Pons (tissue), 1 donor: Measurements from ENCODE around the gene APC2.
"Not testable (repeated sequence)": the region's sequence is repeated elsewhere in the genome, so short reads cannot be mapped to it uniquely, and the experiment has no call there.

ENCODE experiments used
- DNase-seq: peaks from one replicate; pipeline ENCODE4 v3.0.0-alpha.2; 2016; ENCODE audit warnings: low spot score

APC2 gene

DNA sequence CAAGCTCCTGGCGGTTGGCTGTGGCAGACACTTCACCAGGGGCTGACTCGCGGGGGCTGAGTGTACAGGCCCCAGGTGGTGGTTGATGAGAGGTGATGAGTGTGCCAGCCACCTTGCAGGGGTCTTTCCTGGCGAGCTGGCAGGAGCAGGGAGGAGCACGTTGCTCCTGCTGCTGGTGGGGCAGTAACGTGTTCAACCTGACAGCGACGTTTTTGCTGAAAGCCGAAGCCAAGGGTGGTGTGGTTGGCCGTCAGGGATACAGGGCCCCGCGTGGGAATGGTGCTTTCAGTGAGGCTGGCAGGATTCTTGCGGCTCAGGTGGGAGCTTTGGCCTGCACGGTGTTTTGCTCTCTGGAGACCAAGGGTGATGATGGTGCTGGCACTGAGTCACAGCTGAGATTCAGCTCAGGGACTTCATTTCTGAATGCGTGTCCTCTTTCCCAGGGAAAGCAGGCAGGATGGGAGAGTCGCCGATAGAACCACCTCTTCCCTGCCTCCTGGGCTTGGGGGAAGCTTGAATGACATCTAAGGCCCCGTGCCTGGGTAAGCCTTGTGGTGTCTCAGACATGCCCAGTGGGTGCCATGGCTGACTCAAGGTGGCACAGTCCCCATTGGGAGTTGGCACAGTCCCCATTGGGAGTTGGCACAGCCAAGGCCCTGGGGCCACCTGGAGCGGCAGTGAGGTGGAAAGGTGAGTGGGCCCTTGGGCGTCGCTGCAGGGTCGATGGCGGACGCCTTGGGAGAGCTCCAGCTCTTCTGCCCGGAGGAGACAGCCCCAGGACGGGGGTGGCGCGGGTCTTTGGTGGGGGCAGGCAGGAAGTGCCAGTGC is 33.7 kb upstream of the APC2 start:
- no peak for DNase-seq

DNA sequence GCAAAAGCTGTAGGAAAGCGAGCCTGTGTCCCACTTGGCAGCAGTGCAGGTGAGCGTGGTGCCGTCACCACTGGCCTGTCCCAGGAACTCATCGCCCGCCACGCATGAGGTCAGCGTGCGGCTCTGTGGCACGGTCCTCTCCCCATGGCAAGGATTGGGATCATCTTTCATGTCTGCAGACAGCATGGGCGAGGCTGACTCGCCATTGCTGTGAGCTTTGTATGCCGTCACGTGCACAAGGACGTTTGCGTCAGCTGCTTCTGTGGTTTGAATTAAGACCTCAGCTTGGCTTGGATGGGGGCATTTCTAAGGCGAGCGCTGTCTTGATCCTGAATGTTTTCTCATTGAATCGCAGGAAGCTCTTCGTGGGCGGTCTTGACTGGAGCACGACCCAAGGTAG is 32.8 kb upstream of the APC2 start:
- no peak for DNase-seq

DNA sequence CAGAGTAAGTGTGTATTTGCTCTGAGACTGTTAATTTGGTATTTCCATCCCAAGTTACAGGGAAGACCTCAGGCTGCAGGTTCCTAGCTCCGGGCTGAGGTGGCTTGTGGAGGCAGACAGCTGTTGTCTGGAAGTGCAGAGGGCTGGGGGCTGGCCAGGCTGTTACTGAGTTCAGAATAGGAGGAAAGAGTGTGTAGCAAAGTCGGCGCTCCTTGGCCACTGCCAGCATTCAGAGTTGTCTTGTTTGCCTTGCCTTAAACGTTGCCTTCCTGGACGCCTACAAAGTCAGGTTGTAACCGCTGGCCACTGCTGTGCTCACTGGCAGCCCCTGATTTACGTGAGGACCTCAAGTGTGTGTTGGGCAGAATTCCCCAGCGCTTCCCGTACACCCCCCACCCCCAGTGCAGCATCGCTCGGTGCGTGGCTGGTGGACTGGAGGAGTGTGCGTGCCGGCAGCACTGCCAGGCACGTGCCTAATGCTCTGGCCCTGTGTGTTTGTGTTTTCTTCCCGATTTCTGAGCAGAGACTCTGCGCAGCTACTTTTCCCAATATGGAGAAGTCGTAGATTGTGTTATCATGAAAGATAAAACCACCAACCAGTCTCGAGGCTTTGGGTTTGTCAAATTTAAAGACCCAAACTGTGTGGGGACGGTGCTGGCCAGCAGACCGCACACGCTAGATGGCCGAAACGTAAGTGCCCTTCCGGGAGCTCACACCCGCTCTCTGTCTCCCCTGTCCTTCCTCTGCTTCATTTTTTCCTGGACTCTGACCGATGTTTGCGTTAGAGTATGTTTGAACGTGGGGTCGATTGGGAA is 32.0 kb upstream of the APC2 start:
- no peak for DNase-seq

DNA sequence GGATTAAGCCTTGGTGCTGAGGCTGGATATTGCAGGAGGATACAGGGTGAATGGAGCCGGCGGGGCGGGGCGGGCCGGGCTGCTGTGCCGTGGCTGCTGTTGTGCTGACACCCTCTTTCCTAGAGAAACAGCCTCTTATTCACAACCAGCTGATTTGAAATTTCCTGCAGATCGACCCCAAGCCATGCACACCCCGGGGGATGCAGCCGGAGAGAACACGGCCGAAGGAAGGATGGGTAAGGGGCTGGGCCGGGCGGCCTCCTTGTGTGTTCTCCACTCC is 31.5 kb upstream of the APC2 start:
- no peak for DNase-seq

DNA sequence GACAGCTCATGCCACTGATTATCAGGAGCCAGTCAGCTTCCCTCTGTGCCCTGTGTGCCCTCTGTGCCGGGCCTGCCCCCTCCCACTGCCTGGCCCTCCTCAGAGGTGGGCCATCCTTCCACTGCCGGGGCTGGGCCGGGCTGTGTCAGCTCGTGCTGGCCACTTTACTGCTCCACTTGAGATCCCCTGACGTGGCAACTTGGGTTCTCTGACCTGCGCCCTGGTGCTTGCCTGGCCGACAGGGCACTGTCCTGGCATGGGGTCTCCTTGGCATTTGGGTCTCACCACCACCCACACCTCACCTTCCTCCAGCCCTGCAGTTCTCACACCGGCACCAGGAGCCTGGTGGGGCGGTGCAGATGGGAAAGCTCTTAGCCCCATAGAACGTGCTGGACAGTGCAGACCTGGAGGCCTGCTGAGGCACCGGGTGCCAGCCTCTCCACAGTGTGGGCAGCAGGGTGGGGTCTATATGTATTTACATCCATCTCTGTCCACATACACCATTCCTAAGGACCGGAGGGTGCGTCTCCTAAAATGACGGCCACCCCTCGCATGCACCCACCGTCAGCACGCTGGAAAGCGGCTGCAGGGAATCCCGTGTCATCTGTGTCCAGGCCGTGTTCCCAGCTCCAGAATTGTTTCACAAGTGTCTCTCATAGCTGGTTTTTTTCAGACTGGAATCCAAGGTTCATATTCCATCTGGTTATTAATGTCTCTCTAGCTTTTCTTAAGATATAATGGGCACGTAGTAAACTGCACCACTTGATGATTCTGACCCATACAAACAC is 30.8 kb upstream of the APC2 start:
- no peak for DNase-seq

DNA sequence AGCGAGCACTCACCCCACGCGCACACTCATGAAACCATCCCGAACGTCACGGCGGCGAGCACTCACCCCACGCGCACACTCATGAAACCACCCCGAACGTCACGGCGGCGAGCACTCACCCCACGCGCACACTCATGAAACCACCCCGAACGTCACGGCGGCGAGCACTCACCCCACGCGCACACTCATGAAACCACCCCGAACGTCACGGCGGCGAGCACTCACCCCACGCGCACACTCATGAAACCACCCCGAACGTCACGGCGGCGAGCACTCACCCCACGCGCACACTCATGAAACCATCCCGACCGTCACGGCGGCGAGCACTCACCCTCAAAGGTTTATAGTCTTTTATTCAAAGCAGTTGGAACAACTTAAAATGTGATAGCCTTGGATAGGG is 29.8 kb upstream of the APC2 start:
- DNase-seq = not testable (repeated sequence)

DNA sequence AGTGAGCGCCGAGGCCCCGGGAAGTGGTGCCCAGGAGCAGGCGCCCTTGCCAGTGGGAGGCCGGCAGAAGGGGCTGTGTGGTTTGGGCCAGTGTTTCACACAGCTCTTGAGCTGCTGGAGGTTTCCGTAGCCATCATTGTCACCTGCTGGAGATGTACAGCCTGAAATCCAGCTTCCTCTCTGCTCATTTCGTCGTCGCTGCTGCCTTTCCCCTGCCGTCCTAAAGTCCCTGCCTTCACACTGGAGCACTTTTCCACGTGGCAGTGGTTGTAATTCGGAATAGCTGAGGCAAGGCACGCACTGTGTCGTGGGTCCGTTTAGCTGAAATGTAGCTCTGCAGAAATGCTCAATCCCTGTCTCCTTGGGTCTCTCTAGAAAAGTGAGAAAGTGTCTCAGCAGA is 29.3 kb upstream of the APC2 start:
- no peak for DNase-seq

DNA sequence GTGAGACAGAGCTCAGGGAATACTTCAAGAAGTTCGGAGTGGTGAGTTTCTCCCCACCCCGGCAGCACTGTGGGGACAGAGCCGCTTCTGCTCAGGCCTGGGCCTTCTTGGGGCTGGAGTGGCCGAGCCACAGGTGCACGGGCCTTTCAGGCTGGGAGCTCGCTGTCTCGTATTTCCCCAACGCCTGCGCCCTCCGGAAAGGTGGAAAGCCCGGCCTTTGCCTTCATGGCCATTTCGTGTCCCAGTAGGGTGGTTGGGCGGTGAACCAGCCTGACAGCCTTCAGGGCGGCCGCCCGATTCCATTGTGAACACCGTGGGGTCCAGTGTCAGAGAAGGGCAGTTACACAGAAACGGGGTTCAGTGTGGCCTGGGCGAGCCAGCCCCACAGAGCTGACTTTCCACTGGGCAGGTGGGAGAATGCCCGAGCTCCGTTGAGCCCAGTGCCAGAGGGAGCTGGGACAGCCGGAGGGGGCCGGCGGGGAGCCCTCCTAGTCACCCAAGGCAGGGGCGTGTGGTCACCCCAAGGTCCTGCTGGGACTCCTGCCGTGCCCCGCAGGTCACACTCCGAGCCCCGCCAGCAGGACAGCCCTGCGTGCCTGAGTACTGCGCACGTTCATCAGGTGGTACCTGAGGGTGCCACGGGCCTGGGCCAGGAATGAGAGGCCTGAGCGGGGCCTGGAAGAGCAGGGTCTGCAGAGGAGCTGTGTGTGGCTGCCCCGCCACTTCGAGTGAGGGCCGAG is 28.5 kb upstream of the APC2 start:
- no peak for DNase-seq

DNA sequence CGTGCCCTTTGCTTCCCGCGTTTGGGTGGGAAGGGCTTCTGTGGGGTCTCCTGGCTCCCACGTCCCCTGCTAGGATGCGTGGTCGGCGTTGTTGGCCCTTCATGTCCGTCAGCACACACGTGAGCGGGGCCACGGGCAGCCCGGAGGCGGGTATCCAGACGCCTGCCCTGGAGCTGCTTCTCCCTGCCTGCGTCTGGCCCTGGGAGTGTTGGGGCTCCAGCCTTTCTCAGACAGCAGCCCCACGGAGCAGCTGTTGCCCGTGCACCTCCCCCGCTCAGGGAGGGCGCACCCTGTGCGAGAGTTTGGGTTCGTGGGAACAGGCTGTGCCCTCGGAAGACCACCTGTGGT is 28.0 kb upstream of the APC2 start:
- DNase-seq = no peak

DNA sequence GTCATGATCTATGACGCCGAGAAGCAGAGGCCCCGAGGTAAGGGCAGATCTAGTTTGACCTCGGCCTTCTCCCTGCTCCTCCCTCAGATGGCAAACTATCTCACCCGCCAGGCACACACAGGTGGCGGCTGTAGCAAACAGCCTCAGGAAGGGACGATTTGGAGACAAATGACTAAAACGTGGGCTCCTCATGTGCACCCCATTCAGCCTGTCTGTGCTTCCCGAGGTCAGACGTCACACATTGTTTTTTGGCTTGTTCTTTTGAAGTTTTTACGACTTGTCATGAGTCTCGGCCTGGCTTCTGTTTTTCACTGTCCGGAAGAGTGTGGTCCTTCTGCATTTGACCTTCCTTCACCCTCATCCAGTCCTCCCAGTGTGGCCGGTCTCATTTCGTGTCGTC is 27.6 kb upstream of the APC2 start:
- DNase-seq = no peak

DNA sequence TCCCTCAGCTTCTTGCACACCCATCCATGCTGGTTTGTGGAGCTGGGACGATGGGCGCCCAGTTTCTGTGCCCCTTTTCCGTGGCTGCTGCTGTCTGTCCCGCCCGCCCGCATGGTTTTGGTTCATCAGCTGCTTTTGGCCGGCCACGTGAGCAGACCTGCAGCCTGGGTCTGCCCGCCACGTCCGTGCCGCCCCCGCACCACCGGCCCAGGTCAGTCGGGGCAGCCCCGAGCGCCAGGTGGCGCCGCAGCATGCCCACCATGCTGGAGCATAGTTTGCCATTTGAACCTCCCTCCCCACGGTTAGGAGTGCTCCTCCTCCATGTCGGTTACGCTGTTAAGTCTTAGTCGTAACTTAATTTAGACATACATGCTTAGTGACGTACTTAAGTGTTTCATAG is 27.0 kb upstream of the APC2 start:
- no peak for DNase-seq

DNA sequence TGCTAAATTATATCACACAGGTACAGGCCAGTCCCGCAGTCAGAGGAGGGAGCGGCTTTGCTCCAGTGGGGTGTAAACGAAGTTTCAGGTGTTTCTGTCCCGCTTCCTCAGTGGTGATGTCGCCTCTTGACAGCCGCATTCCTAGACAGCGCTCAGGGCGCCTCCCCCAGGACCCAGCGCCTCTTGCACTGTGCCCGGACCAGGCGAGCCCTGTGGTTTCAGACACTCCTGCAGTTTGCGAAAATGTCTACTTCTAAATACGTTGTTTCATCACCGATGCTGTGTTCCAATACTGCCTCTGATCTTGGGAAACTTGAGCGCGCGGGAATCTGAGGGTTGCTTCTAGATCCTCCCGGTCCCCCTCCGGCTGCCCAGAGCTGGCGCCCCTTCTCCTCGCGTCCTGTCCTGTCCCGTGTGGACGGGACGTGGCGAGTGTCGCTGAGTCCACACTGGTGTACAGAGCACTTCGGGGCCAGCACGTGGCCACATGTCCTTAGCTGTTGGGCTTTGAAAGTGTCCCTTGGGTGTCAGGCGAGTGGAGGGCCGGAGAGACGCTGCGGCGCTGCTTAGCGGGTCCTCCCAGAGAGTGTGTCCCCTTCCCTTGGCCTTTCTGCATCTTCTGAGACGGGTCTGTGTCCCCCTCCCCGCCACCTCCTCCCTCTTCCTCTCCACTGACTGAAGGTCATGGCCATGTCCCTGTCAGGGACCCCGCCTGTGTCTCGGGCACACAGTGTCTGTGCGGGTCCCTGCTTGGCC is 26.3 kb upstream of the APC2 start:
- DNase-seq = no peak

DNA sequence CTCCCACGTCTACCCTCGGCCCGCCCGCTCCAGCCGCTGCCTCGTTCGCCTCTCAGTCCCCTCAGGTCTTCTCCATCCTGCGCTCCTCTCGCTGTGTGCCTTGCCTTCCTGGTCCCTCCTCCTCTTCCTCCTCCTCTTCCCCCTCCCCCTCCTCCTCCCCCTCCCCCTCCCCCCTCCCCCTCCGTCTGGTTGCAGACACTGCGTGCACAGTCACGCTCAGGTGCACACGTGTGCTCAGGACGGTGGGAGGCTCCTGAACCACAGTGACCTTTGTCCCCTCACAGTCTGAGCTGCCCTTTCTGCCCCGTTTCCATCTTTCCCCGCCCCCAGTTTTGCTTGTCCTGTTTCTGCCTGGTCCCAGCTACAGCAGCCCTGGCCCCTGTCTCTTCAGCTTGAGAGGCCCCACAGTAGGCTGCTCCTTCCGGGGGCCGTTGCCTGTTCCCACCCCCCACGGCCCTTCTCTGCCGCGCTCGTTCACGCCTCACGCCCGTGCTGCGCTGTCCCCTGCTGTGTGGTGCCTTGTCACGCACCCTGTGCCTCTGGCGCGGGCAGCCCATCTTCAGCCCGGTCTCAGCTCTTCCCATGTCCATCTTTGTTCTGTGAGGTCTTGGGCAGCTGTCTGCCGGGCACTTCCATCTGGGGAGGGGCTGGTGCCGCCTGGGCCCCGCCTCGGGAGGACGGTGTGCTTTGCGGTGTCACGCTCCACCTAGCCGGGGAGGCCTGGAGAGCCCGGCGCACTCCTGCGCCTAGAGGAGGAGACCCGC is 25.5 kb upstream of the APC2 start:
- DNase-seq = no peak

DNA sequence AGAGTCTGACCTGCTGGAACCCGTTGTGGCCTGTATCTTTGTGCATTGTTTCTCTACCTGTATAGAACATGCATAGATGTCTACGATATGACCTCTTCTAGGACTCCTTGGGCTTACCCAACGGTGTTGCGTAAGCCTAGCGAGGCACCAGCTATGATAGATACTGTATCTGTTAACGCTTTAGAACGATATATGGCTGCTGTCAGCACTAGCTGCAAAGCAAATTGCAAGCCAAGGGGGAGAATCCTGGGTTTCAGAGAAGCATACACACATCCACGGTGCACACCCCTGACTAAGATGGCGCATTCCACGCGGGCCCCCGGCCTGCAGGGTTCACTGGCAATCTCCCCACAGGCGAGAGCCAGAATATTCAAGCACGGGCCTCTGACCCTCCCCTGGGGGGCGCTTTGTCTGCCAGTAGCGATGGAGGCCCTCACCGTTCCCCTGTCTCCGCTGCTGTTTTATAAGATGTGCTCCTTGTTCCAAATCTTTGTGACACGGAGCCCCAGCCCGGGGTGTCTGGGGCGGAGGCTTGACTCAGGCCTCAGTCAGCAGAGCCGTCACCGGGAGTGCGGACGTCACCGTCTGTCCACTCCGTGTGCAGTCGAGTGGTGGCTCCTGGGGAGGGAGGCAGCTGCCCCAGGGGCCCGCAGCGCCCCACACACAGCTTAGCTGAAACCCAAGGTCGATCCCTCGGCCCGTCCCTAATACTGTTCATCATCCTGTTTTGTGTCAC is 24.7 kb upstream of the APC2 start:
- DNase-seq = no peak

DNA sequence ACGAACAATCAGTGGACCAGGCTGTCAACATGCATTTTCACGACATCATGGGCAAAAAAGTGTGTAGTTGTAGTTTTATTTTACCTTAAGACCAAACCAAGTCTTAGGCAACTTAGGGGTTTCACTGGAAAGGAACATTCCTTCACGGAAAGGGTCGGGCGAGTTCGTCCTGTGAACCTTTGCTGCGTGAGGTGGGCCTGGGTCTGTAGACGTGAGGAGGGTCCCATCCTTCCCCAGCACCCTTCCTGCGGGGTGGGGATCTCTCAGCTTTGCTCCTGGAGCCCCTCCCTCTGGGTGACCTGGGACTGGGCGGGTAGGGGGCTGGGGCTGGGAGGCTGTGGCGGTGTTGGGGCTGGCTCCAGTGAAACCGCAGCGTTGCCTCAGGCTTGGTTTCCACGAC is 24.0 kb upstream of the APC2 start:
- DNase-seq = no peak

DNA sequence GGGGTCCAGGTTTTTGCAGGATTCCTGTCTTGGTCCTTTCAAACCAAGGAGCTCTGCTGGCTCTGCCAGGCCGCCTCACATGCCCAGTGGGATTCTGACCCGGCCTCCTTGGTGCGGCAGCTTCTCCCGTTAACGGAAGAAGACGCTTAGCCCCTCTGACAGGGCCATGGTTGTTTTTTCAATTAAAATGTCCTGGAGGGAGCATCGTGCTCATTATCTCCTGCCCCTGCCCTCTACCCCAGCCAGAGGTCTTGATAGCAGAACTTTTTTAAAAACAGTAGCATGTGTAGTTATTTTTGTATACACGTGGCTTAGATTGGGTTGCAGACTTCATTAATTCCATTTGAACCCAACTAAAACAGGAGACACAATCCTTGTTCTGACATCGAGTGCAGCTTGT is 23.2 kb upstream of the APC2 start:
- no peak for DNase-seq

DNA sequence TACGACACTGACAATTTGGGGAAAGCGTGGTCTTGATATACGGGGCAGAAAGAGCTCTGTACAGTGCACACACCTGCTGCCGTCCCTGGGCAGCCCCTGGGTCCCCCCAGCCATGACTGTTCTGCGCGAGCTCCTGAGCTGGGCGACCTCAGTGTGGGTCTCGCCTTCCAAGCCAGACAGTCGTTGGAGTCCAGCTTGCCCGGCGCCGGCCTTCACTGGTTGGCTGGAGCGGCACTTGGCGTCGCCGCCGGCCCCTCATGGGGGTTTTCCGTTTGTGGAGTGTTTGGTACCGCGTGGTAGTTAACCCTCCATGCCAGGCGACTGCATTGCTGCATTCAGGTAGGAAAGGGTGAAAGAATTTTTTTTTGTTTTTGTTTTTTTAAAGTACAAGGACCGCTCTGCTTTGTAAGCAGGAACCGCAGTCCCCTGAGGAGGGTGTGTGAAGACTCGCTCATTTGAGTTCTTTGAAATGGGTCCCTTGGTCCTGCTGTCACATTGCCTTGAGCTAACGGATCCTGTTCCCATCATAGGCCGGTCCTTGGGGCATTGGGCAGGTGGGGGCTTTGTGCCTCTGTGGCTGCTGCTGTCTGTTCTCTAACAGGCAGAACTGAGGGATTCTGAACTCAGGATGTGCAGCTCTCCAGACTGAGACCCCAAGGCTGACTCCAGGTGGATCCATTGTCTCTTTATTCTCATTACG is 22.6 kb upstream of the APC2 start:
- DNase-seq = no peak

DNA sequence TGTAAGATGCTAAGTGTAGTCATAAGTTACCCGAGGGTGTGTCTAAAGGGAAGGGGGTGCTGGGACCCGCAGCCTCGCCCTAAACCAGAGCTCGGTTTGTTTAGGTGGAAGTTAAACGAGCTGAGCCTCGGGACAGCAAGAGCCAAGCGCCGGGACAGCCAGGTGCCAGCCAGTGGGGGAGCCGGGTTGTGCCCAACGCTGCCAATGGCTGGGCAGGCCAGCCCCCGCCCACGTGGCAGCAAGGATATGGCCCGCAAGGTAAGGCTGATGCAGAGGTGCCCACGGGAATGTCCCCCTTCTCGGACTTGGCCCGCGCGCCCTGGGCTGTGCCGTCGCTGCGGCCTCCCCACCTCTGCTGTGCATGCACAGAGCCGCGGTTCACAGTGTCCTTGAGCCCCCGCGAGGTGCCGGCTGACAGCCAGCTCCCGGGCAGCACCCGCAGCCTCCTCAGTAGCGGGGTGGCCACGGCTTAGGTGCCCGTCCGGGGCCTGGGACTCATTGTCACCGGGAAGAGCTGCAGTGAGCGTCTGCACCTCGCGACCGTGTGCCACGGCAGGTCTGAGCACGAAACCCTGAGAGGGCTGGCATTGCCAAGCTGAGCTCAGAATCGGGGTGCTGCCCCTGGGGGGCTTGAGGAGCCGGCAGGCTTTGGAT is 21.1 kb upstream of the APC2 start:
- no peak for DNase-seq

DNA sequence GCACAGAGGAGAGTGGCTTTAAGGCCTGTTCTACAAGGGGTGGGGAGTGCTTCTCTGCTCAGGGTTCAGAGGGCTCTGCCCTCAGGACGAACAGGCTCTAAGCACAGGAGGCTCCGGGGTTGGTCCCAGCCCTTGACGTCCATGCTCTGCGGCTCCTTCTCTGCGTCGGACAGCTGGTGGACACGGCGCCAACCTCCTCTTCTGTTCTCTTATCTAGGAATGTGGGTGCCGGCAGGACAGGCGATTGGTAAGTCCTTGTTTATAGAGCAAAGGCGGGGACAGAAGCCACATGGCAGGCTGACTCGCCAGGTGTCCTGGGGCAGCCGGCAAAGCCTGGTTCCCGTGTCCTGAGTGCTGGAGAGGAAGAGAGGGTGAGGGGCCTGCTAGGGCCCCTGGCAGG is 20.2 kb upstream of the APC2 start:
- DNase-seq = no peak
